GM19467 (cell line): Measurements from ENCODE around the gene KRT23.

Source experiments
- ATAC-seq: cut with Tn5 transposase; IDR thresholded peaks from one replicate; pipeline ENCODE4 v1.9.1; 2021; ENCODE audit warnings: mild to moderate bottlenecking, moderate library complexity; ENCODE audit not compliant: unreplicated experiment

Gene KRT23

GRCh38 chr17:40912486-40913210 is 24.8 kb downstream of the KRT23 start:
- no peak for ATAC-seq

DNA sequence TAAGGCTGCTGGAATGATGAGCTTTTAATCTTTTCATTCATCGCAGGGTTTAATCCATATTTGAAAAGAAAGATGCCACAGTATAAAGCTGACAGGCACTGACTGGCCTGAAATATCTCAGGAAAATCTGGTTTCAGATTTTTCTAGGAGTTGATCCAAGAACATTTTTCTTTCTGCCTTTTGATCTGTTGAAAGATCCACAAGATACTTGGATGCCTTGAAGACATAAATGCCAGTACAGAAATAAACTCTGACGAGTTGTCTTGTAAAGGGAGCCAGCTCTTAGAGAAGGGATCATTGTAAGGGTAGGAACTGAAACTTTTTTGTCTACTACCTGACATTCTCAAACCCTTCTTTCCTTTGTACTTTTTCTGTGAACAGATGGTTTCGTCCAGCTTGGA is 27.0 kb downstream of the KRT23 start:
- ATAC-seq = no peak

DNA sequence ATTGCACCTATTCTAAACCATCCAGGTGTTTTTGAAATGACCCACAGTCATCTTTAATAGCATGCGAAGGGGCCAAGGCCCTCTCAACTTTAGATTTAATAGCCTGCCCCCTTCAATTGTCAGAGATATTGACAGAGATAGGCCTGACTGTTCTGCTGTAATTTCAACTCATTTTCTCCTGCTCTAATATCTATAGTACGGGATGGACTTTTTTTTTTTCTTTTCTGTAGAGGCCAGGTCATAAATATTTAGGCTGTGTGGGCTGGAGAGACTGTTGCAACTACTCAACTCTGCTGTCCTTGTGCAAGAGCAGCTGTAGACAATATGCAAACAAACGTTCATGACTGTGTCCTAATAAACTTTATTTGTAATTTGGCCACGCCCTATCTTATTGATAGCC is 27.7 kb downstream of the KRT23 start:
- ATAC-seq = no peak

- ATAC-seq = no peak
These were observed 28.1 kb downstream of the KRT23 start for GRCh38 chr17:40909351-40909750.

DNA sequence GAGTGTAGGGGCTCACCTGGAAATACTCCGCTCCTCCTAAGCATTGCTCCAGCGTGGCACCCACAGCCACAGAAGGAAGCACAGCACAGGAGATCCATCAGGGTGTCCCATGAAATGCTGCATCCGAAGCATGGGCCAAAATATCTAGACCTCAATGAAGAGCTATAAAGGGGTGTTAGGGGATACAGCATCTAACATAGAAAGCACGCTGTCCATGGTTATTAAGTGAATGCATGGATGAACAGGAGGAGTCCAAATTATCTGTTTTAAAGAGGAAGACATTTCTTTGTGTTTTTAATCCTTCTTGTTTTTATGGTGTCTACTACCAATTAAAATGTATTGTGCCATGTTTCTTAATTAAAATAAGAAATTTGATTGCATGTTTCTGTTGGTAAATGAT is 30.8 kb downstream of the KRT23 start:
- ATAC-seq = no peak

DNA sequence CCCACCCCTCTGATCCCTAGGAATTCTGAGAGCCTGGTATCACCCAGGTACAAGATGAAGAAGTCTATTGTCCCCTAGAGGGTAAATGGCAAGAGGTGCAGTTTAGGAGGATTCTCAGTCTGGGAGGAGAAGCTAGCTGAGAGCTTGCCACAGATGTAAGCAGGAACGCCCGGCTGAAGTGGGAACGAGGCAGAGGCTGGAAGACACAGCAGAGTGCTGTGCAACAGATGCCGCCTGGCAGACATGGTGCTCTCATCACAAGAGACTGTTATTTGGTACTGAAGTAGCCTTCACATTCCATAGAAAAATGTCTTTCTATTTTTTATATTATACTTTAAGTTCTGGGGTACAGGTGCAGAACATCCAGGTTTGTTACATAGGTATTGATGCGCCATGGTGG is 32.1 kb downstream of the KRT23 start:
- no peak for ATAC-seq

DNA sequence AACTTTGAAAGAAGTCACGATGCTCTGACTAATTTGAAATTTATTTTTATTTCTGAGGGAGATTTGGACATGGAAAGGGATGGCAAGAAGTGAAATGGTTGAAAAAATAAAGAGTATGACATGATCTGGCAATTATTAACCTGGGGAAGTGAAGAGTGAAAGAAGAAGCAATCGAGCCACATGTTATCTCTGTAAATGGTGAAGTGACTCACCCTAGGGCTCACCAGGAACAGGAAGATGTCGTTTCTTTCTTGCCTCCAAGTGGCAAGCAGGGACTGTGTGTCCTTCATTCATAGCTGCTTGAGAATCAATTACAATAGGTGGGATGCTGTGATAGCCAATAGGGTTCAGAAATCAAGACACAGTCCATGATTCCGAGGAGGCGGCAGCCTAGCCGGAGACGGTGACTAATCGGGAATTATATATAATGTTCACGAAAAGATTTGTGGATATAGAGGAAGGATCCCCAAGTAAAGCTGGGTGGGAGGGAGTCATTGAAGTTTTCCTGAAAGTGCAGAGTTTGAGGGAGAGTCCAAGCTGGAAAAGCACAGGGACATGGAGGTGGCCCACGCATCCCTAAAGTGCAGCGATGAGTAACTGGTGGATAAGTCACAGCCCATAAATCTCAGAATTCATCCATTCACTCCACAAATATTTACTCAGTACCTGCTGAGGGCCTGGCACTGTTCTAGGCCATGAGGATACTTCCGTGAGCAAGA is 34.2 kb downstream of the KRT23 start:
- no peak for ATAC-seq

DNA sequence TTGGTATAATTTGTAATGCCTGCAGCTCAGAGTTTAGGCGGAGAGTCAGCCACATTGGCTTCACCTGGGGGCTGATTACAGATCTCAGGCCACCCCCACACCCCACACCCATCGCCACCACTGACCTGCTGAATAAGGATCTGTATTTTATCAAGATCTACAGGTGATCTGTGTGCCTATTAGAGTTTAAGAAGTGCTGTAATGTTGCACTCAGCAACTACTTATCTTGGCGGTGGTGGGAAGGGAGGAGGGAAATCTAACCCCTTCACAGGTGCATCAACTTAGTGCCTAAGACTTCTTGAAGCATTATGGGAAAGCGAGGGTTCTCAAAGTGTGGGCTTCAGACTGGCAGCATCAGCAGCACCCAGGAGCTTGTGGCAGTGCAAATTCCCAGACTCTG is 34.9 kb downstream of the KRT23 start:
- ATAC-seq = no peak

DNA sequence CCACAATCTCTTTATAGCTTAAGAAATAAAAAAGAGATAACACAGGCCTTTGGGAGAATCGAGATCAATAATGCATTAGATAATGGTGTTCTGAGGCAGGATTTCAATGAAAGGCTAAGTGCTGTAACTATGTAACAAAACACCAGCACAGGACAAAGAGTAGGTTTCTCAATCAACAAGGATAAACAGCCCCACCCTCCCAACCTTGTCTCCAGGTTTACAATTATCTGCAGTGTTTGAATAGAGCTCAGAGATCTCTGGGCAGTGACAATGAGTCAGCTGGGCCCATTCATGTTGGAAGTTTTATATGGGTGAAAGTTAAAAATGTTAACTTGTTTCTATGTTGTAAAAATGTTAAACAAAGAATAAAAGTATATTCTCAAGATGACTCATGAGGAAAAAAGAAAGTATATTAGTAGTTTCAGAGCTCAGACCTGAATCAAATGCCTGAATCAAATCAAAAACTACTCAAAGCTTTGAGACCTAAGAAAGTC is 35.4 kb downstream of the KRT23 start:
- no peak for ATAC-seq

GRCh38 chr17:40900809-40901356 is 36.6 kb downstream of the KRT23 start:
- ATAC-seq = no peak

GRCh38 chr17:40896916-40897455 is 40.5 kb downstream of the KRT23 start:
- no peak for ATAC-seq

DNA sequence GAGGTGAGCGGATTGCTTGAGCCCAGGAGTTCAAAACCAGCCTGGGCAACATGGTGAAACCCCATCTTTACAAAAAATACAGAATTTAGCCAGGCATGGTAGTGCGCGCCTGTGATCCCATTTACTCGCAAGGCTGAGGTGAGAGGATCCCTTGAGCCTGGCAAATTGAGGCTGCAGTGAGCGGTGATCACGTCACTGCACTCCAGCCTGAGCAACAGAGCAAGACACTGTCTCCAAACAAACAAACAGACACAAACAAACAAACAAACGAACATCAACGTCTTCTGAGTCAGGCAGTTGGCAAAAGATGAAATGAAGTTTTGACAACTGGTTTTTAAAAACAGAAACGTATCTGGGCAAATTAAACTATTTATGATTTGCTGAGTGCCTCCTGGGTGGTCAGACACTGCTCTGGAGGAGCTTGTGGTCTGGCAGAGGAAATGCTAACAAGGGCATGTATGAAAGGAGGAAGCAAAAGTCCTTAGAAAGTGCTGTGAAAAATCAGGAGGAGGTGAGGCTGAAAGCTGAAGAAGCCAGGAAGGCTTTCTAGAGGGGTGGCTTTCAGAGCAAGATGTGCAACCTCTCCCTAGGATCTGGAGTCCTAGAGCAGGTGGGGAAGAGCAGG is 42.2 kb downstream of the KRT23 start:
- ATAC-seq = no peak

DNA sequence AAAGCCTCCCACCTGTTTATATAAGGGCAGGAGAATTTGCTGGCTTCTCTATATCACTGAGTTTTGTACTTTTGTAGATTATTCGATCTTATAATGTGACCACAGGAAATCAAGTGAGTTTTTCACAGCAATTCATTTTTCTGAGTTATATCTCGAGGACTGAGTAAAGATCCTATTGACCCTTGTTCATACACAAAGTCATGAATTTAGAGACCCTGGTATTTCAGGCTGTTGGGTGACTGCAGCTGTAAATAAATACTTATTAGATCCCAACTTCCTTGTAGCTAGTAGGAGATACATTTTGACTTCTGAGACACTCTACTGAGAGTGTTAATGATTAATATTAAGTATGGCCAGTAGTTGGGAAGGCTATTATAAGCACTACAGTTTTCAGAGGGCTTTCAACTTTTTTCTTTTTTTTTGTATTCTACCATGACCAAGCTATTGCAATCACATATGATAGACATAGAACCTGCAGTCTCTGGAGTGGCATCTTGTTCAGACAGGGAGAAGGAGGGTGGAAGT is 49.2 kb downstream of the KRT23 start:
- no peak for ATAC-seq

DNA sequence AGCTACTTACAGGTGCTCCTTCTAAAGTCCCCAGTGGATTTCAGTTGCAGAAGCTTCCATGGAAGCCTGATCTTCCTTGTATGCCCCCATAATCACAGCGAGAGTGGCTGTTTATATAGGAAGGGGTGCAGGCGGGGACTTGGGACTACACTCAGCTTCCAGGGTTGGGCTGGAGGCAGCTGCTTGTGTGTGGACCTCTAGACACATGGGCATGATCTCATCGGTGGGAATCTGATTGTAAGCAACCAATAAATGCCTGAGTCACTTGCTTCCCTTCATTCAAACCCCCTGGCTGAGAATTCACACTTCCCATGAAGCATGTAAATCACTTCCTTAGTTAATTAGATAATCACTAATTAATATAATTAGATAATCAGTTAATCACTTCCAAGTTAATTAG is 51.4 kb downstream of the KRT23 start:
- ATAC-seq = no peak

DNA sequence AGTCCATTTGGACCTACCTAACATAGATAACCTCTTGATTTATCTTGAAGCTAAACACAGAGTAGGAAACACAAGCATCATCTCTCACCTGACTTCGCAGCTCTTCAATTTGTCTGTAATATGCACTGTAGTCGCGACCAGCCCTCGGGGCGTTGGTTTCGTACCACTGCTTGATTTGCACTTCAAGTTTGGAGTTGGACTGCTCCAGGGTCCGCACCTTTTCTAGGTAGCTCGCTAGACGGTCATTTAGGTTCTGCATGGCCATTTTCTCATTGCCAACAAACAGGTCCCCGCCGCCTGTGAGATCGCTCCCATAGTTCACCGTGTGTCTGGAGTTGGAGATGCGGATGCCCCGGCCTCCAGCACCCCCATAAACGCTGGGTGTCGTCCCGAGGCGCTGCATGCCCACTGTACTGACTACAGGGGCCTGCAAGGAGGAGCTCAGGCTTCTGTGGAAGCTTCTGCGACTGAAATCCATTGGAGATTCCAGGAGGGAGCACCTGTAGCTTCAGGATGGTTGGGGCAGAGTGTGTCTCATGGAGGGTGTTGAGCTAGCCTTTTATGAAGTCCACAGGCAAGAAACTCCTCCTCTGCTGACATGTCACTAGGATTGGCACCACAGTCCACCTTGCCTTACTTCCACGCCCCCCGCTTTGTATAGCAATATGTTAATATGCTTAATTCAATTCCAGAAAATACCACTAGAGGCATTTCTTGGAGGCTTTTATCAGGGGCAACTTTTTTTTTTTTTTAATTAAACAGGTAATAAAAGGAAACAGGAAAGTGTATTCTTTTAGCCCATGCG is 52.5 kb downstream of the KRT23 start, which contains the start of gene KRT20:
Gene KRT20, minus strand, starts transcription at position 535 of the 805 bp plus-strand sequence. Its CDS starts 57 bp downstream, at position 478.
- ATAC-seq = no peak

GRCh38 chr17:40883626-40884334 is 53.7 kb downstream of the KRT23 start:
- ATAC-seq = no peak

DNA sequence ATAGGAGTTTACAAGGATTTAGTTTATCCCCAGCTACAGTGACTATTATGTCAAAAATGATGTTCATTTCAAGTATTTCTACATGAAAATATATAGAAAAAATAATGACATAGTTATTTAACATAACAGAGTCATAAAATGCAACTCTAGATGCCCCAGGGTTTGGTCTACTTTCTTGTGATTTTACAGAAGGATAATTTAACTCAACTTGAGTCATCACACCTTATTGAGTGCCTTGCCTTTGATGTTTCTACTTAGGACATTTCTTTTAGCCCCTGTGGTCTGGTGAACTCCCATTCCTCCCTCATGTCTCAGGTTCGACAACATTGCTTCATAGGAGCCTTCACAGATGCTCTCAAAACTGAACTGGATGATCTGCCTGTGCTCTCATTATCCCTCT is 54.4 kb downstream of the KRT23 start:
- no peak for ATAC-seq

- no peak for ATAC-seq
These were observed 58.4 kb downstream of the KRT23 start for GRCh38 chr17:40879026-40879425.

GRCh38 chr17:40878044-40878443 is 59.4 kb downstream of the KRT23 start:
- no peak for ATAC-seq

DNA sequence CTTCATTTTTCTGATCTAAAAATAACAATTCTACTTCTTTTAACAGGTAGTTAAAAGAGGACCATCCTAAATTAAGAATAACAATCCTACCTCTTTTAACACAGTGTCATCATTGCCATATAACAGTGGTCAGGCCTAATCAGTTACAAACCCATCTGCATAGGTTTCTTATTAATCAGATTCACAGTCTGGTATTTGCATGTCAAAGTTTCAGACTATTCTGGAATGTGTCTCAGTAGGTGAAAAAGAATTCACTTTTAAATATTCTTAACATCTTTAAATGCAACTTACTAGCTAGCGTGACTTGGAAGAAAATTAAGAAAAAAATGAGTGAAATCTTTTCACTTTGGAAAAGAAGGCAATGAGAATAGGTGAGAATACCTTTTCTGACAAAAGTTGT is 63.6 kb downstream of the KRT23 start:
- ATAC-seq = no peak
